Endothelial cell of umbilical vein (primary cell): ENCODE results near the gene DIAPH3. TPM values are rescaled to one million over a fixed set of nuclear protein-coding genes. Genes with fewer than 3 reads are reported as not detected.

ENCODE experiments used
- BruUV-seq: library from RNA; stranded (reverse); fragments of 400-500 nt; replicated peaks from 2 replicates; lab custom pipeline; 2021; lab: Mats Ljungman, UMichigan
- CTCF ChIA-PET: fragments of 300-600, 350-600 bp; sonication (Branson Sonifier 250); formaldehyde crosslinking; loops from one replicate; lab custom pipeline; 2021; ENCODE audit warnings: antibody characterized with exemption, inconsistent platforms; lab: Charles Lee
- POLR2A ChIA-PET: fragments of 300-600, 350-600 bp; sonication (Branson Sonifier 250); formaldehyde crosslinking; loops from one replicate; lab custom pipeline; 2021; ENCODE audit warnings: antibody characterized with exemption, inconsistent platforms; lab: Charles Lee
- DNase-seq: peaks from one replicate; pipeline ENCODE4 v3.0.0-alpha.2; 2011; ENCODE audit warnings: low read depth, low spot score
- FAIRE-seq: peaks from 2 replicates; lab custom pipeline; 2011; peaks lifted over from hg19 to GRCh38; lab: Jason Lieb, UNC
- H2AFZ ChIP-seq: 2 replicates; pipeline ENCODE4 v1.6.0; 2012; ENCODE audit warnings: low read depth, low read length, control low read depth, inconsistent platforms
- H3K27ac ChIP-seq: 2 replicates; pipeline ENCODE4 v1.5.1; 2011; ENCODE audit warnings: low read depth, mild to moderate bottlenecking, control low read depth, low read length, moderate library complexity; ENCODE audit not compliant: insufficient read depth
- H3K27me3 ChIP-seq, 2 experiments: 2 replicates each; pipeline versions ENCODE4 v1.6.0 to v1.6.1; 2011; ENCODE audit warnings: low read length in 2 of 2, mixed read lengths in 1 of 2; ENCODE audit not compliant: control insufficient read depth in 2 of 2, insufficient read depth in 2 of 2
- H3K36me3 ChIP-seq, 2 experiments: 2 replicates in 1 of 2; 3 replicates in 1 of 2; pipeline ENCODE4 v1.5.1; 2011; ENCODE audit warnings: low read length in 2 of 2, mild to moderate bottlenecking in 1 of 2, moderate library complexity in 1 of 2; ENCODE audit not compliant: control insufficient read depth in 2 of 2, insufficient read depth in 2 of 2; ENCODE audit errors: extremely low read depth in 1 of 2
- H3K4me1 ChIP-seq: 3 replicates; pipeline ENCODE4 v1.5.1; 2011; ENCODE audit warnings: mild to moderate bottlenecking, low read length; ENCODE audit not compliant: control insufficient read depth, insufficient read depth; ENCODE audit errors: extremely low read depth
- H3K4me2 ChIP-seq: 2 replicates; pipeline ENCODE4 v1.6.1; 2011; ENCODE audit warnings: low read length, control low read depth, mixed read lengths; ENCODE audit not compliant: insufficient read depth
- H3K4me3 ChIP-seq, 3 experiments: fragments of 200-600 bp in 1 of 3; sonication (generic), shearing (Covaris generic) in 1 of 3; replicated peaks in 1 of 3; 2 replicates each; pipeline ENCODE4 v1.5.1; 2011 to 2016; ENCODE audit warnings: control low read depth in 3 of 3, low read length in 3 of 3, mild to moderate bottlenecking in 2 of 3, inconsistent platforms in 1 of 3, low read depth in 1 of 3, moderate library complexity in 1 of 3; ENCODE audit not compliant: insufficient read depth in 1 of 3
- H3K79me2 ChIP-seq: 2 replicates; pipeline ENCODE4 v1.6.0; 2012; ENCODE audit warnings: low read length, inconsistent platforms; ENCODE audit not compliant: control insufficient read depth, insufficient read depth
- H3K9ac ChIP-seq: replicated peaks from 2 replicates; pipeline ENCODE3; 2011; ENCODE audit warnings: low read length, control low read depth; ENCODE audit not compliant: insufficient read depth; ENCODE audit errors: extremely low read depth
- H3K9me1 ChIP-seq: replicated peaks from 3 replicates; pipeline ENCODE4 v1.6.0; 2011; ENCODE audit warnings: mild to moderate bottlenecking, low read length; ENCODE audit not compliant: control insufficient read depth, insufficient read depth; ENCODE audit errors: extremely low read depth
- H3K9me3 ChIP-seq: replicated peaks from 2 replicates; pipeline ENCODE4 v1.5.1; 2012; ENCODE audit warnings: low read length, inconsistent platforms; ENCODE audit not compliant: control insufficient read depth, insufficient read depth
- H4K20me1 ChIP-seq: replicated peaks from 2 replicates; pipeline ENCODE3; 2011; ENCODE audit warnings: mild to moderate bottlenecking, low read length; ENCODE audit not compliant: control insufficient read depth, insufficient read depth; ENCODE audit errors: extremely low read depth
- CTCF ChIP-seq, 2 donors: IDR thresholded peaks; 1 replicate in 1 of 2; 2 replicates in 1 of 2; pipeline ENCODE4 v1.5.1; 2011; ENCODE audit warnings: low read length in 2 of 2, mild to moderate bottlenecking in 2 of 2, moderate library complexity in 2 of 2, control low read depth in 1 of 2, inconsistent platforms in 1 of 2, low read depth in 1 of 2; ENCODE audit not compliant: insufficient read depth in 1 of 2; ENCODE audit errors: extremely low read depth in 1 of 2
- FOS ChIP-seq: IDR thresholded peaks from 2 replicates; pipeline ENCODE4 v1.6.1; 2011; ENCODE audit warnings: mild to moderate bottlenecking, low read length, moderate library complexity, borderline replicate concordance; ENCODE audit not compliant: insufficient read depth
- GATA2 ChIP-seq: IDR thresholded peaks from 2 replicates; pipeline ENCODE4 v1.7.0; 2011; ENCODE audit warnings: low read depth, mild to moderate bottlenecking, moderate library complexity, mixed read lengths, low read length; ENCODE audit not compliant: insufficient read length, insufficient read depth
- JUN ChIP-seq: IDR thresholded peaks from 2 replicates; pipeline ENCODE4 v1.6.1; 2011; ENCODE audit warnings: borderline replicate concordance, low read depth; ENCODE audit not compliant: insufficient read length, insufficient read depth
- MAX ChIP-seq: IDR thresholded peaks from 2 replicates; pipeline ENCODE4 v1.6.1; 2011; ENCODE audit not compliant: insufficient read depth, insufficient read length
- MYC ChIP-seq: IDR thresholded peaks from one replicate; pipeline ENCODE4 v1.6.1; 2011; ENCODE audit warnings: mild to moderate bottlenecking, low read depth, low read length
- POLR2A ChIP-seq: IDR thresholded peaks from 2 replicates; pipeline ENCODE4 v1.6.1; 2012; ENCODE audit warnings: low read depth, mild to moderate bottlenecking, control low read depth, low read length
- POLR2AphosphoS5 ChIP-seq: IDR thresholded peaks from 2 replicates; pipeline ENCODE4 v1.6.1; 2012; ENCODE audit warnings: low read depth, mild to moderate bottlenecking, control low read depth, low read length, moderate library complexity; ENCODE audit not compliant: insufficient read depth
- dilution Hi-C: fragments of 300-500 bp; cut with MboI; formaldehyde crosslinking; loops from one replicate; pipeline ENCODE4 v1.15.0; 2019; ENCODE audit warnings: low sequenced_read_pairs; ENCODE audit not compliant: extremely low pct_ligation_motif_present
- intact Hi-C: fragments of 100-400 bp; cut with micrococcal nuclease; formaldehyde crosslinking; loops from one replicate; pipeline ENCODE4 v1.10.0; 2022
- polyA plus RNA-seq, 4 experiments: library from polyadenylated mRNA; depleted of rRNA in 3 of 4; stranded (reverse) in 3 of 4; unstranded in 1 of 4; fragments of >200 nt; gene quantifications; 2 replicates each; pipeline versions ENCODE4 v1.2.1 to v1.2.3, GENCODE V29; 2011 to 2012; ENCODE audit warnings: missing spikeins in 1 of 4
- small RNA-seq: library from RNA; depleted of rRNA; stranded (forward); fragments of <200 nt; gene quantifications from one replicate; pipeline ENCODE3, GENCODE V24; 2012; ENCODE audit warnings: low replicate concordance, low read depth; ENCODE audit not compliant: insufficient read depth, insufficient read length
- total RNA-seq: library from RNA; stranded (reverse); gene quantifications from 2 replicates; pipeline ENCODE4 v1.2.3, GENCODE V29; 2021

The DIAPH3 gene
- total and polyA plus RNA-seq, 2 donors (not counting 3 experiments of a cell fraction or from before 2014, with no cell fraction given), result 9.9 to 44.0 TPM

- Histone ChIP-seq H3K27ac (no peak overlapping the region), H3K9me1 (no peaks in the 10 kb centered on the region), H3K4me1 (no peaks in the 10 kb centered on the region), H3K4me2 (no peak overlapping the region), H4K20me1 (no peaks in the 10 kb centered on the region), H3K4me3 (no peak overlapping the region), H3K36me3 (no peaks in the 10 kb centered on the region), H3K79me2 (no peaks in the 10 kb centered on the region), H3K9ac (no peak overlapping the region), H3K9me3 (no peaks in the 10 kb centered on the region), H3K27me3 (no peaks in the 10 kb centered on the region), H2AFZ (no peak overlapping the region)
- TF ChIP-seq CTCF (IDR thresholded peaks at IDR 0.05; ENCODE audit: extremely low read depth in 1 of 2, insufficient read depth in 1 of 2, low read depth in 1 of 2, low read length in 2 of 2) (no peak), MYC (no peak), POLR2A (no peak), JUN (no peak), FOS (no peak), POLR2AphosphoS5 (no peak), MAX (no peak), GATA2 (no peak)
- intact Hi-C loops, result no loop called here
- dilution Hi-C loops, result no loop called here
- ChIA-PET CTCF (no interaction called here), POLR2A (no interaction called here)
- DNase-seq, result no peak
- FAIRE-seq, result no peak
- no TSS peak for BruUV-seq
Measured at GRCh38 chr13:59621773-59622172, 542.0 kb downstream of the DIAPH3 start.

Small RNAs within 50 kb of the gene (small RNA-seq; reads per million reads assigned to genes)
- not detected for gene RN7SL375P
- not detected for gene RNY4P28

Other genes starting within 250 kb of the DIAPH3 start
- gene TDRD3, start 233.3 kb upstream of the DIAPH3 start, total RNA-seq, result 16.3 and 18.5 TPM in 2 replicates
- 1.7 and 3.0 TPM in 2 replicates for gene TDRD3, start 233.3 kb upstream of the DIAPH3 start, polyA plus RNA-seq